Suprapubic skin (tissue), 4 donors: ENCODE results near the gene BPIFA3. TPM values are rescaled to one million over a fixed set of nuclear protein-coding genes. Genes with fewer than 3 reads are reported as not detected.

Experiments used
- DNase-seq, 2 donors: peaks; one replicate each; pipeline ENCODE4 v3.0.0-alpha.2; 2019; ENCODE audit warnings: low spot score in 2 of 2
- H3K27ac ChIP-seq: fragments of 200-600 bp; sonication (generic); one replicate; pipeline ENCODE4 v1.5.1; 2019
- H3K27me3 ChIP-seq: fragments of 200-600 bp; sonication (generic); one replicate; pipeline ENCODE4 v1.5.1; 2019
- H3K36me3 ChIP-seq: fragments of 200-600 bp; sonication (generic); one replicate; pipeline ENCODE4 v1.5.1; 2019
- H3K4me1 ChIP-seq: fragments of 200-600 bp; sonication (generic); one replicate; pipeline ENCODE4 v1.5.1; 2019
- H3K4me3 ChIP-seq: fragments of 200-600 bp; sonication (generic); one replicate; pipeline ENCODE4 v1.5.1; 2019; ENCODE audit warnings: mild to moderate bottlenecking
- H3K9me3 ChIP-seq: fragments of 200-600 bp; sonication (generic); one replicate; pipeline ENCODE4 v1.5.1; 2019
- CTCF ChIP-seq, 2 donors: fragments of 200-600 bp in 1 of 2; fragments of 450-650 bp in 1 of 2; sonication (generic) in 1 of 2; IDR thresholded peaks; one replicate each; pipeline ENCODE4 v1.5.1; 2016 to 2019; ENCODE audit warnings: antibody characterized with exemption in 2 of 2, mild to moderate bottlenecking in 1 of 2, moderate library complexity in 1 of 2
- EP300 ChIP-seq: sonication (generic); formaldehyde crosslinking; IDR thresholded peaks from one replicate; pipeline ENCODE4 v1.6.1; 2017; ENCODE audit warnings: antibody characterized with exemption
- POLR2A ChIP-seq, 2 donors: fragments of 450-650 bp; IDR thresholded peaks; one replicate each; pipeline ENCODE4 v1.6.1; 2017; ENCODE audit warnings: antibody characterized with exemption in 2 of 2, mild to moderate bottlenecking in 2 of 2, moderate library complexity in 2 of 2
- POLR2AphosphoS5 ChIP-seq, 3 donors: sonication (generic); formaldehyde crosslinking; IDR thresholded peaks; one replicate each; pipeline ENCODE4 v1.6.1; 2017; ENCODE audit warnings: antibody characterized with exemption in 3 of 3
- WGBS: methylation state at CpG from one replicate; pipeline ENCODE4 v1.1.5; 2018; 5-methylcytosine and 5-hydroxymethylcytosine counted together
- total RNA-seq, 4 donors: library from RNA; depleted of rRNA; stranded (reverse); fragments of >200 nt; gene quantifications; one replicate each; pipeline ENCODE4 v1.1.0, GENCODE V29; 2016

Gene BPIFA3
- total RNA-seq, 4 donors from 2014 or later, result not detected

GRCh38 chr20:33187491-33187890, 29.7 kb upstream of the BPIFA3 start:
- no peak overlapping the region for H3K4me3 ChIP-seq
- H3K27ac ChIP-seq, result no peak overlapping the region
- no peak for DNase-seq
- H3K36me3 ChIP-seq, result no peaks in the 10 kb centered on the region
- peaks cover 7% of the 10 kb centered on the region for H3K27me3 ChIP-seq
- TF ChIP-seq POLR2A (IDR thresholded peaks at IDR 0.05) (no peak), POLR2AphosphoS5 (IDR thresholded peaks at IDR 0.05) (no peak), CTCF (IDR thresholded peaks at IDR 0.05) (no peak), EP300 (no peak)
- WGBS, result 80% methylated on average over 3 of the region's 4 CpGs
- H3K4me1 ChIP-seq, result no peaks in the 10 kb centered on the region
- H3K9me3 ChIP-seq, result no peaks in the 10 kb centered on the region

DNA sequence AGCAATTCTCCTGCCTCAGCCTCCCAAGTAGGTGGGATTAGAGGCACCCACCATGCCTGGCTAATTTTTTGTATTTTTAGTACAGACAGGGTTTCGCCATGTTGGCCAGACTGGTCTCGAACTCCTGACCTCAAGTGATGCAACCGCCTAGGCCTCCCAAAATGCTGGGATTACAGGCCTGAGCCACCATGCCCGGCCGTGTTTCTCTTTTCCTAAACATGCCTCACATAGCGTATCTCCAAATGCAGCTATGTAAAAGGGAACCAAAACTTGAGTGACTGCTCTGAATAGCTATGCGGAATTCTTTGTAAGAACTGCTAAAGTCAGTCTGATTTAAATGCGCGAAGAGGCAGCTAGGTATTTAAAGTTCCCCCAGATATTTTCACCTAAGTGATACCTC, 28.7 kb upstream of the BPIFA3 start:
- H3K27me3 ChIP-seq, result peaks cover 7% of the 10 kb centered on the region
- H3K9me3 ChIP-seq, result no peaks in the 10 kb centered on the region
- H3K27ac ChIP-seq, result no peak overlapping the region
- no peaks in the 10 kb centered on the region for H3K36me3 ChIP-seq
- no peak overlapping the region for H3K4me3 ChIP-seq
- WGBS, result 88% methylated on average over 9 of the region's 9 CpGs
- H3K4me1 ChIP-seq, result no peaks in the 10 kb centered on the region
- no peak for DNase-seq
- TF ChIP-seq POLR2A (IDR thresholded peaks at IDR 0.05), result no peak
- TF ChIP-seq EP300, result no peak
- TF ChIP-seq CTCF (IDR thresholded peaks at IDR 0.05), result no peak
- TF ChIP-seq POLR2AphosphoS5 (IDR thresholded peaks at IDR 0.05), result no peak

DNA sequence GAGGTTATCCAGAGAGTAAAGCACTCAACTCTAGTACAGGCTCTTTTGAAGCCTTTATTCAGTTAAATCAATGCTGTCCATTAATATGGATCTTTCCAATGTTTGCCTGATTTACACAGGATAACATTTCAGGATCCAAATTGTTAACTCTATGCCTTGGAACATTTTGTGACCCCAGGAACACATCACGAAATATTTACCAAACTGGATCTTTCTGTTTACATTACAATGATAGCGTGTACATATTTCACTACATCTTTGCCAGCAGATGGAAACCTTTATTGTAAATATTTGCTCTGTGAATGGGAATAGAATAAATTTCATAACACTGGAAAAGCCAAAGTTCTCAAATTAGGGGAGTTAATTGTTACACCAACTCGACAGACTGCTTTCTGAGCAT, 25.7 kb upstream of the BPIFA3 start:
- Histone ChIP-seq H3K27me3 (peaks cover 7% of the 10 kb centered on the region), H3K27ac (no peak overlapping the region), H3K4me3 (no peak overlapping the region), H3K36me3 (no peaks in the 10 kb centered on the region), H3K9me3 (no peaks in the 10 kb centered on the region), H3K4me1 (no peaks in the 10 kb centered on the region)
- TF ChIP-seq CTCF (IDR thresholded peaks at IDR 0.05) (no peak), EP300 (no peak), POLR2AphosphoS5 (IDR thresholded peaks at IDR 0.05) (no peak), POLR2A (IDR thresholded peaks at IDR 0.05) (no peak)
- DNase-seq, result no peak
- 51% methylated on average over 3 of the region's 3 CpGs for WGBS

DNA sequence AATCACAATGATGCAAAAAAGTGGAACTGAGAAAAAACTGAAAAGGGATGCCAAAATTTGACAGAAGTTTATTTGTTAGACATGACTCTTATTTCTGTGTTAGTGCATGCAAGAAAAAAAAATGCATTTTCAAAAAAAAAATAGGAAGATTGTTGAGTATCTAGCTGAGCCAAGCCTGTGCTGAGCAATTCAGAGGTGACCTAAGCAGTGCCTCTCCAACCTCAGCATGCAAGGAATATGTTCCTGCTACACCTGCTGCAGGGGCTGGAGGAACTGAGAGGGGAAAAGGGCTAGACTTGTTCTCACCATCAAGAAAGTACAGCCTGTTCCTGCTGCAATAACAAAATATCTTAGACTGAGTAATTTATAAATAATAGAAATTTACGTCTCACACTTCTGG, 25.2 kb upstream of the BPIFA3 start:
- DNase-seq, result no peak
- 94% methylated on average over 1 of the region's 1 CpG for WGBS
- H3K36me3 ChIP-seq, result no peaks in the 10 kb centered on the region
- no peak for TF ChIP-seq POLR2A (IDR thresholded peaks at IDR 0.05)
- TF ChIP-seq EP300, result no peak
- no peak for TF ChIP-seq POLR2AphosphoS5 (IDR thresholded peaks at IDR 0.05)
- no peak for TF ChIP-seq CTCF (IDR thresholded peaks at IDR 0.05)
- no peaks in the 10 kb centered on the region for H3K9me3 ChIP-seq
- no peaks in the 10 kb centered on the region for H3K4me1 ChIP-seq
- no peak overlapping the region for H3K4me3 ChIP-seq
- H3K27me3 ChIP-seq, result peaks cover 10% of the 10 kb centered on the region
- no peak overlapping the region for H3K27ac ChIP-seq

DNA sequence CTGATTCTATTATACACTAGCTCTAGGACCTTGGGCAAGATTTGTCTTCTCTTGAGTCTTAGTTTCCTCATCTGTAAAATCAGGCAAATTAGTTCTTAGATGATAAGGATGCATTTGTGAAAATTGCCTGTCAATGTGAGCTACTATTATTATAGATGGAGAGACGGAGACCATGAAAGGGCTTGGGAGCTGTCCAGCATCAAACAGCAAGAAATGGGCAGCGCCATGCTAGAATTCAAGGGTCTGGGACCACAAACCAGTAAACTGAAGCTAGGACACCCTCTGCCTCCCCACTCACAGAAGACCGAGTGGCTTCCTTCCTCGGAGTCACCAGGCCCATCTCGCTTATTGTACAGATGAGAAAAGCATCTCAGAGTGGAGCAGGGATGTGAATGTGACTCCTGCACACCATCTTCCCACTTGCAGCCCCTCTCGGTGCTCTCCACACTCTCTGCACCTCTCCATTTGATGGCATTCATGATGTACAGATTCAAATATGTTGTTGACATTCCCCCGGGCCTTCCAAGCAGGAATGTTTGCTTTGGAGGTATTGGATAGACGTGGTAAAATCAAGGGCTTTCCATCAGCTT, 24.1 kb upstream of the BPIFA3 start:
- H3K4me3 ChIP-seq, result no peak overlapping the region
- whole genome bisulfite sequencing, result 66% methylated on average over 8 of the region's 8 CpGs
- DNase-seq, result no peak
- no peaks in the 10 kb centered on the region for H3K9me3 ChIP-seq
- TF ChIP-seq POLR2A (IDR thresholded peaks at IDR 0.05) (no peak), EP300 (no peak), CTCF (IDR thresholded peaks at IDR 0.05) (no peak), POLR2AphosphoS5 (IDR thresholded peaks at IDR 0.05) (no peak)
- peaks cover 20% of the 10 kb centered on the region for H3K27me3 ChIP-seq
- no peaks in the 10 kb centered on the region for H3K36me3 ChIP-seq
- H3K27ac ChIP-seq, result no peak overlapping the region
- H3K4me1 ChIP-seq, result no peaks in the 10 kb centered on the region
